ENCODE measurements around the gene ASCC3.

The ASCC3 gene

DNA sequence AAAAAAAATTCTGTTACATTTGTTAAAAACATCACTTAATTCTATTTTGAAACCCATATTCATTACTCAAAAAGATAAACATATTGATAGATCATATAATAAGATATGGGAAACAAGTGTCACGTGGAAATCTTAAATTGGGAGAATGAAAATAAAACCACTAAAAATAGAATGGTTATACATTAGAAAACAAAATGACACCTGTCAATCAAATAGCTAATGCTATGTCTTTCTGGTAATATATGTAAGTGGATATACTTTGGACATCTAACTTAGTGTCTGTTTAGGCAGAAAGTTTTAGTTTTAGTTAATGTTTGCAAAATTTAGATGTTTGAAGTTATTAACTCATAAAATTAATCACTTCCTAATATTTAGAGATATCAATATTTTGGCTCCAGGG, 321.3 kb downstream of the ASCC3 start:
- Mint-ChIP-seq H3K36me3 (ENCODE audit: low read depth) (peaks cover 5% of the 10 kb centered on the region), H3K4me1 (ENCODE audit: low read depth) (no peaks in the 10 kb centered on the region), H3K27ac (no peak overlapping the region), H3K9me3 (no peaks in the 10 kb centered on the region), H3K27me3 (ENCODE audit: low read depth) (no peaks in the 10 kb centered on the region), H3K4me3 (no peak overlapping the region)

DNA sequence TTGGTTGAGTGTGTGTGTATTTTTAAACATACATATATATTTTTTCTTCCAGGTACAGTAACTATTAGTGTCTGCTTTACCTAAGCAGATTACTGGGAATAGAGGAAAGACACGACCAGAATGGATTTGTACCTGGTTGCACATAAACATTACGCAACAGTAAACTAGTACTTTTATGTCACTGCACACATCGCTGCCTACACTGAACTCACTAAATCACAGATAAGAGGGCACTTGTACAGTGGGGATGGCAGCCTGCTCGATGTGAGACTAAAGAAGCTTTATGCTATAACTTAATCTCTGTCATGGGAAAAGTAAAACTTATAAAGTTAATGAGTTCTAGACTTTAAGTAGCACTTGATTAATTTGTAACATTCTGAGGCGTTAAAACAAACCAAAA, 326.9 kb downstream of the ASCC3 start:
- Mint-ChIP-seq H3K27ac (no peak overlapping the region), H3K4me1 (ENCODE audit: low read depth) (no peaks in the 10 kb centered on the region), H3K9me3 (no peaks in the 10 kb centered on the region)

DNA sequence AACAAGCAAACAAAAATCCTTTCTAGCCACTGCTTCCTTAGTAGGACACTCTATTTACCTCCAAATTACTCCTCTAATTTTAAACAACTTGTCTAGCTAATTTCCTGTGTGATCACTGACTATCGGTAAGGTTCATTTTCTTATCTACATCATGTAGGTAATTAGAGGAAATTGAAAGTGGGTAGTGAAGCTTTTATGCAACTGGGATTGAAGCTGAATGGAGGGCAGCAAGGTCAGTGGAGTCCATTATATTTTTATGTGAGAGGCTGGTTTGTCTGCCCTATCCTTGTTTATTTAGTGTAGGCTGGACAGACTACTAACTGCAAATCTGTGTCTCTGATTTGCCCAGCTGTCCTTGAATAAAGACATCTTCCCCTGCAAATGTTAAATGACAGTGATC, 327.9 kb downstream of the ASCC3 start:
- no peaks in the 10 kb centered on the region for H3K4me1 Mint-ChIP-seq (ENCODE audit: low read depth)
- H3K27me3 Mint-ChIP-seq (ENCODE audit: low read depth), result no peaks in the 10 kb centered on the region
- H3K36me3 Mint-ChIP-seq (ENCODE audit: low read depth), result peaks cover 5% of the 10 kb centered on the region
- H3K9me3 Mint-ChIP-seq, result no peaks in the 10 kb centered on the region
- no peak overlapping the region for H3K27ac Mint-ChIP-seq
- no peak overlapping the region for H3K4me3 Mint-ChIP-seq

More for the DNA sequence above, 326.9 kb downstream of the ASCC3 start:
- peaks cover 7% of the 10 kb centered on the region for H3K36me3 Mint-ChIP-seq (ENCODE audit: low read depth)
- no peaks in the 10 kb centered on the region for H3K27me3 Mint-ChIP-seq (ENCODE audit: low read depth)
- H3K4me3 Mint-ChIP-seq, result no peak overlapping the region

DNA sequence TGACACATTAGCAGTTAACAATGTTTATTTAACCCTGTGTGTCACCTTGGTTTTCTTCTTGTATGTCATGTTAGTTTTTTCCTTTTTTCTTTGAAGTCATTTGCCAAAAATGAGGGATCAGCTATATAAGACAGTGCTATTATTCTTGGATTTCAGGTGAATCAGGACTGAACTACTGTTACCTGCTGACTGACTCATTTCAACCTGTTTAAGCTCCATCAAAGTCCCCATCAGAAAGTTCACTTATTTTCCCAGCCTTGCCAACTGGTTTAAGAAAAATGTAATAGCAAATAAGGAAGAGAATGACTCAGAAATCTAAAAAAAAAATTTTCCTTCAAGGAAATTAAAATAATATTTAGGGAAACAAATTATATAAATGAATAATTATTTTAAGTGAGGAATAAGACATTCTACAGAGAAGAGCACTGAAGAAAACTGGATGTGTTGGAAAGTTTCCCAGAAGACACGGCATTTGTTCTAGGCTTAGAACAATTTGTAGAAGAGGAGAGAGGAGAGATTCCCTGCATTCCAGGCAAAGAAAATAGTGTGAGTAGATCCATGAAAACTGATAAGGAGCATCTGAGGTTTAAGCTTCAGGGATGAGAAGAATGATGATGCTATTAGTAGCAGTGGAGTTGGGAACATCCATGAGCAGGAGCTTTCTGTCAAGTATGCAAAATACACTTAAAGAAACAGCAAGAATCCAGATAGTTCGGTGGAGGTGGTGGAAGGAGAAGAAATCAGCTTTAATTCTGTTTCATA, 331.5 kb downstream of the ASCC3 start:
- Mint-ChIP-seq H3K27ac (no peak overlapping the region), H3K4me1 (ENCODE audit: low read depth) (no peaks in the 10 kb centered on the region), H3K9me3 (no peaks in the 10 kb centered on the region), H3K36me3 (ENCODE audit: low read depth) (peaks cover 5% of the 10 kb centered on the region), H3K4me3 (no peak overlapping the region), H3K27me3 (ENCODE audit: low read depth) (no peaks in the 10 kb centered on the region)

- Mint-ChIP-seq H3K4me3 (no peak overlapping the region), H3K4me1 (ENCODE audit: low read depth) (no peaks in the 10 kb centered on the region), H3K9me3 (no peaks in the 10 kb centered on the region), H3K27me3 (ENCODE audit: low read depth) (no peaks in the 10 kb centered on the region), H3K36me3 (ENCODE audit: low read depth) (peaks cover 33% of the 10 kb centered on the region), H3K27ac (no peak overlapping the region)
These were observed 343.0 kb downstream of the ASCC3 start for GRCh38 chr6:100538086-100538485.

- Mint-ChIP-seq H3K27me3 (ENCODE audit: low read depth) (no peaks in the 10 kb centered on the region), H3K4me1 (ENCODE audit: low read depth) (no peaks in the 10 kb centered on the region), H3K4me3 (no peak overlapping the region), H3K9me3 (no peaks in the 10 kb centered on the region), H3K27ac (no peak overlapping the region), H3K36me3 (ENCODE audit: low read depth) (peaks cover 7% of the 10 kb centered on the region)
These were observed 362.5 kb downstream of the ASCC3 start for GRCh38 chr6:100518588-100518987.

GRCh38 chr6:100517633-100518032, 363.5 kb downstream of the ASCC3 start:
- H3K27ac Mint-ChIP-seq, result no peak overlapping the region
- H3K4me3 Mint-ChIP-seq, result no peak overlapping the region
- peaks cover 12% of the 10 kb centered on the region for H3K36me3 Mint-ChIP-seq (ENCODE audit: low read depth)
- no peaks in the 10 kb centered on the region for H3K9me3 Mint-ChIP-seq
- no peaks in the 10 kb centered on the region for H3K4me1 Mint-ChIP-seq (ENCODE audit: low read depth)
- H3K27me3 Mint-ChIP-seq (ENCODE audit: low read depth), result no peaks in the 10 kb centered on the region

DNA sequence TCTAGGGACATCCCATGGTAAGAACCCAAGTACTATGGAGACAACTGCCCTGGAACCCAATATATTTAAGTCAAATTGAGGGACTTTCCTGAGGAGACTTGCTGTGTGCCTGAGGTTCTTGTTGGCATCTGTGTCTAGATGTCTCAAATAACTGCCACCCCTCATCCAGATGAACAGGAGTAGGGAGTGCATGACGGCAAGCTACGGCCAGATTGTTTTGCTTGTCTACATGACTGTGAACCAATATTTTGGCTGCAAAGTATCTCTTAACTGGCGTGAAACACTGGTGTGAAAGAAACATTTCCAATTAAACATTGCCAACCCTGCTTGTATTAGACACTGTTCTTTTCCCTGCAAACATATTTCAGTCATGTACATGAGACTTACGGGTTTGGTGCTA, 364.0 kb downstream of the ASCC3 start:
- H3K4me3 Mint-ChIP-seq, result no peak overlapping the region
- no peak overlapping the region for H3K27ac Mint-ChIP-seq
- H3K4me1 Mint-ChIP-seq (ENCODE audit: low read depth), result no peaks in the 10 kb centered on the region
- H3K36me3 Mint-ChIP-seq (ENCODE audit: low read depth), result peaks cover 17% of the 10 kb centered on the region
- no peaks in the 10 kb centered on the region for H3K9me3 Mint-ChIP-seq
- H3K27me3 Mint-ChIP-seq (ENCODE audit: low read depth), result no peaks in the 10 kb centered on the region

GRCh38 chr6:100514660-100515059, 366.5 kb downstream of the ASCC3 start:
- Mint-ChIP-seq H3K9me3 (no peaks in the 10 kb centered on the region), H3K4me3 (no peak overlapping the region), H3K36me3 (ENCODE audit: low read depth) (peaks cover 30% of the 10 kb centered on the region), H3K4me1 (ENCODE audit: low read depth) (peaks cover 2% of the 10 kb centered on the region), H3K27ac (no peak overlapping the region), H3K27me3 (ENCODE audit: low read depth) (no peaks in the 10 kb centered on the region)

GRCh38 chr6:100512203-100512862, 368.8 kb downstream of the ASCC3 start:
- Mint-ChIP-seq H3K4me1 (ENCODE audit: low read depth) (peaks cover 2% of the 10 kb centered on the region), H3K27ac (no peak overlapping the region), H3K4me3 (no peak overlapping the region), H3K36me3 (ENCODE audit: low read depth) (peaks cover 34% of the 10 kb centered on the region), H3K9me3 (no peaks in the 10 kb centered on the region), H3K27me3 (ENCODE audit: low read depth) (no peaks in the 10 kb centered on the region)

- no peak overlapping the region for H3K4me3 Mint-ChIP-seq
- no peak overlapping the region for H3K27ac Mint-ChIP-seq
- H3K36me3 Mint-ChIP-seq (ENCODE audit: low read depth), result peaks cover 28% of the 10 kb centered on the region
- no peaks in the 10 kb centered on the region for H3K9me3 Mint-ChIP-seq
- no peaks in the 10 kb centered on the region for H3K27me3 Mint-ChIP-seq (ENCODE audit: low read depth)
- peaks cover 2% of the 10 kb centered on the region for H3K4me1 Mint-ChIP-seq (ENCODE audit: low read depth)
These were observed 372.0 kb downstream of the ASCC3 start for GRCh38 chr6:100509101-100509500.

DNA sequence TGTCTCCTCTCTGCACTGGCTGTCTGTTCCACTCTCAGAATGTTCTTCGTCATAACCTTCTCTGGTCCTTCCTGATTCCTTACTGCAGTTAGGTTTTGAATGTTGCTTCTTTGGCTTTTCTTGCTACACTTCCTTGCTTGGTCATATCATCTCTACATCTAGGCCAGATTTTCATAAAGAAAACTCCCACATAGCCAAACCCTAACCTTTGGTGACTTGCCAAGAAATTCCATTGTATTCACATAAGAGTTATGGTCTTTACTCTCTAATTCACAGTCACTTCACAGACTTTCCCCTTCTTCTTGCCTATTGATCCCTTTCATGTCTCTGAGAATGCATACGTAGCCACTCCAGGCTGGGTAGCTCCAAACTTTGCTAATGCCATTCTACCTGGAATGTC, 374.5 kb downstream of the ASCC3 start:
- H3K4me3 Mint-ChIP-seq, result no peak overlapping the region

GRCh38 chr6:100504786-100505737, 376.1 kb downstream of the ASCC3 start:
- H3K9me3 Mint-ChIP-seq, result no peaks in the 10 kb centered on the region
- peaks cover 6% of the 10 kb centered on the region for H3K27me3 Mint-ChIP-seq (ENCODE audit: low read depth)
- no peak overlapping the region for H3K4me3 Mint-ChIP-seq
- peaks cover 1% of the 10 kb centered on the region for H3K4me1 Mint-ChIP-seq (ENCODE audit: low read depth)
- H3K27ac Mint-ChIP-seq, result no peak overlapping the region
- peaks cover 9% of the 10 kb centered on the region for H3K36me3 Mint-ChIP-seq (ENCODE audit: low read depth)

More for the DNA sequence above, 374.5 kb downstream of the ASCC3 start:
- peaks cover 4% of the 10 kb centered on the region for H3K27me3 Mint-ChIP-seq (ENCODE audit: low read depth)
- no peak overlapping the region for H3K27ac Mint-ChIP-seq
- H3K4me1 Mint-ChIP-seq (ENCODE audit: low read depth), result peaks cover 4% of the 10 kb centered on the region
- no peaks in the 10 kb centered on the region for H3K9me3 Mint-ChIP-seq
- peaks cover 16% of the 10 kb centered on the region for H3K36me3 Mint-ChIP-seq (ENCODE audit: low read depth)

DNA sequence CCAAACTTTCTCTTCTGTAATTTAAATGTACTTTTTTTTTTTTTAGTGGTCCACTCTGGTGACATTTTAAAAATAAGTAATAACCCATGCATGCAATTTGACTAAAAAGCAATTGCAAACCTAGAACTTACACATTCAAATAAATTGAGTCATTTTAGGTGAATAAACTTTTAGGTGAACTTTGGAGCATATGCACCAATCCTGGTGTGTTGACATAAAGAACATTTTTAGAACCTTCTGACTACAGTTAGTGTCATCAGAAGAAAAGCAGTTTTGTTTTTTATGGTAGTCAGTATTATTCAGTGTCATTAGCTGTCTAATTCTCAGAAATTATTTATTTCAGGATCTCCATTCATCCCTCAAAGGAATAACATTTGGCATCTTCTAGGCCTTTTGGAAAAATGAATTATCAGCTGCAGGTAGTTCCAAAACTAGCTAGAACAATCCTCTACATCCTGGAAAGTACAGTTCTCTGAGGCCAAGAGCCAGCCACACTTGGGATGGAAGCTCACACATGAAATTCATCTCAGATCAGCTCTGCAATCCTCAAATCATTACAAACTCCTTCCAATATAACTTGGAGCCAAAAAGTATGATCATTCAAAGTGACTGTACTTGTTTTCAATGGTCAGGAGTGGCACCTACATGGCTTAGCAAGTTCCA, 378.0 kb downstream of the ASCC3 start:
- Mint-ChIP-seq H3K27ac (no peak overlapping the region), H3K4me1 (ENCODE audit: low read depth) (peaks cover 1% of the 10 kb centered on the region)

More for the DNA sequence above, 378.0 kb downstream of the ASCC3 start:
- H3K9me3 Mint-ChIP-seq, result peaks cover 5% of the 10 kb centered on the region
- H3K4me3 Mint-ChIP-seq, result no peak overlapping the region
- H3K27me3 Mint-ChIP-seq (ENCODE audit: low read depth), result peaks cover 13% of the 10 kb centered on the region
- peaks cover 4% of the 10 kb centered on the region for H3K36me3 Mint-ChIP-seq (ENCODE audit: low read depth)

All from T-helper 1 cell treated with Interleukin-12 subunit alpha and Interleukin-12 subunit beta and Interleukin-4 antibody, amounts not matched to agents 30 μg/mL and 1 μg/mL, for 36 hours (primary cell).